Activated CD4-positive, alpha-beta T cell treated with anti-CD3 and anti-CD28 coated beads for 36 hours (primary cell): ENCODE data around the gene LRRC8D. TPM values are rescaled to one million over a fixed set of nuclear protein-coding genes. Genes with fewer than 3 reads are reported as not detected.

Experiments used
- ATAC-seq: fragments of 200-7000 bp; cut with Tn5 transposase; one replicate; pipeline ENCODE4 v1.10.0; 2021; ENCODE audit warnings: mild to moderate bottlenecking, moderate library complexity
- CTCF ChIA-PET: fragments of 350-600 bp; sonication (Branson Sonifier 250); formaldehyde crosslinking; loops from one replicate; lab custom pipeline; 2021; ENCODE audit warnings: antibody characterized with exemption; lab: Charles Lee
- POLR2A ChIA-PET: fragments of 350-600 bp; sonication (Branson Sonifier 250); formaldehyde crosslinking; loops from one replicate; lab custom pipeline; 2021; ENCODE audit warnings: antibody characterized with exemption, inconsistent platforms; lab: Charles Lee
- DNase-seq: peaks from one replicate; pipeline ENCODE4 v3.0.0-alpha.2; 2020
- H3K27ac Mint-ChIP-seq: one replicate; pipeline ENCODE4 v1.8.0; 2021; ENCODE audit warnings: mixed read lengths
- H3K27me3 Mint-ChIP-seq: one replicate; pipeline ENCODE4 v1.8.0; 2021; ENCODE audit warnings: mixed read lengths
- H3K36me3 Mint-ChIP-seq: one replicate; pipeline ENCODE4 v1.8.0; 2021; ENCODE audit warnings: low read depth, mixed read lengths
- H3K4me1 Mint-ChIP-seq: one replicate; pipeline ENCODE4 v1.8.0; 2021; ENCODE audit warnings: mixed read lengths
- H3K4me3 Mint-ChIP-seq: one replicate; pipeline ENCODE4 v1.8.0; 2021; ENCODE audit warnings: mild to moderate bottlenecking, moderate library complexity, mixed read lengths
- H3K9me3 Mint-ChIP-seq: one replicate; pipeline ENCODE4 v1.8.0; 2021; ENCODE audit warnings: low read depth, mixed read lengths
- intact Hi-C, 2 experiments: fragments of 100-400 bp; cut with DNase I in 1 of 2; cut with micrococcal nuclease in 1 of 2; formaldehyde crosslinking; loops; one replicate each; pipeline versions ENCODE4 v1.14.2 to v1.15.1; 2022 to 2024; cut with DNase I, micrococcal nuclease
- total RNA-seq, 2 experiments: library from RNA; stranded (reverse); gene quantifications; one replicate each; pipeline ENCODE4 v1.2.3, GENCODE V29; 2021

LRRC8D gene
- total RNA-seq, 2 experiments from 2014 or later, result 24.3 to 30.0 TPM

- ChIA-PET POLR2A (no interaction called here), CTCF (interaction anchor here (1.0 to 1.6 kb wide), 4 partner anchors 10 to 174 kb away, joined by 3 to 5 read pairs (median 4); no protein-coding TSS in a partner anchor)
- no peak for DNase-seq
- H3K4me1 Mint-ChIP-seq, result peaks cover 5% of the 10 kb centered on the region
- H3K4me3 Mint-ChIP-seq, result no peak overlapping the region
- no peak for ATAC-seq
- intact Hi-C loops, result no loop called here
- H3K36me3 Mint-ChIP-seq, result no peaks in the 10 kb centered on the region
- no peak overlapping the region for H3K27ac Mint-ChIP-seq
- no peaks in the 10 kb centered on the region for H3K27me3 Mint-ChIP-seq
- no peaks in the 10 kb centered on the region for H3K9me3 Mint-ChIP-seq
These were observed 12.6 kb downstream of the LRRC8D start for GRCh38 chr1:89833183-89834082.

- DNase-seq, result no peak
- no peaks in the 10 kb centered on the region for H3K9me3 Mint-ChIP-seq
- H3K4me3 Mint-ChIP-seq, result no peak overlapping the region
- no peaks in the 10 kb centered on the region for H3K27me3 Mint-ChIP-seq
- no peak overlapping the region for H3K27ac Mint-ChIP-seq
- POLR2A ChIA-PET, result no interaction called here
- ATAC-seq, result no peak
- H3K4me1 Mint-ChIP-seq, result peaks cover 5% of the 10 kb centered on the region
- CTCF ChIA-PET, result interaction anchor here (0.9 to 1.6 kb wide), 3 partner anchors 9 to 155 kb away, joined by 3 to 5 read pairs (median 4); no protein-coding TSS in a partner anchor
- intact Hi-C loops, result no loop called here
- H3K36me3 Mint-ChIP-seq, result no peaks in the 10 kb centered on the region
These were observed 13.4 kb downstream of the LRRC8D start for GRCh38 chr1:89834083-89834704.

- Mint-ChIP-seq H3K27me3 (no peaks in the 10 kb centered on the region), H3K9me3 (no peaks in the 10 kb centered on the region), H3K36me3 (no peaks in the 10 kb centered on the region), H3K4me1 (peaks cover 9% of the 10 kb centered on the region), H3K4me3 (no peak overlapping the region), H3K27ac (no peak overlapping the region)
- ATAC-seq (no peak), DNase-seq (no peak)
- POLR2A ChIA-PET, result interaction anchor here (0.6 kb wide), 1 partner anchor 21 kb away, joined by 4 read pairs; no protein-coding TSS in a partner anchor
- CTCF ChIA-PET, result interaction anchor here (1.0 to 1.7 kb wide), 2 partner anchors 11 to 16 kb away, joined by 3 to 4 read pairs; no protein-coding TSS in a partner anchor
- intact Hi-C loops, result no loop called here
These were observed 15.6 kb downstream of the LRRC8D start for GRCh38 chr1:89836252-89837035.

- no peak for ATAC-seq
- no peaks in the 10 kb centered on the region for H3K36me3 Mint-ChIP-seq
- DNase-seq, result no peak
- peaks cover 15% of the 10 kb centered on the region for H3K4me1 Mint-ChIP-seq
- no peak overlapping the region for H3K4me3 Mint-ChIP-seq
- no peaks in the 10 kb centered on the region for H3K27me3 Mint-ChIP-seq
- no peak overlapping the region for H3K27ac Mint-ChIP-seq
- CTCF ChIA-PET, result interaction anchor here (1.7 kb wide), 1 partner anchor 12 kb away, joined by 4 read pairs; no protein-coding TSS in a partner anchor
- H3K9me3 Mint-ChIP-seq, result no peaks in the 10 kb centered on the region
- POLR2A ChIA-PET, result interaction anchor here (0.7 kb wide), 1 partner anchor 39 kb away, joined by 3 read pairs; no protein-coding TSS in a partner anchor
- intact Hi-C loops, result no loop called here
These were observed 16.2 kb downstream of the LRRC8D start for GRCh38 chr1:89837036-89837481.

GRCh38 chr1:89837510-89837909, 16.7 kb downstream of the LRRC8D start:
- no peaks in the 10 kb centered on the region for H3K9me3 Mint-ChIP-seq
- no peak overlapping the region for H3K27ac Mint-ChIP-seq
- ATAC-seq (no peak), DNase-seq (no peak)
- no peaks in the 10 kb centered on the region for H3K27me3 Mint-ChIP-seq
- no peak overlapping the region for H3K4me3 Mint-ChIP-seq
- H3K4me1 Mint-ChIP-seq, result peaks cover 19% of the 10 kb centered on the region
- no peaks in the 10 kb centered on the region for H3K36me3 Mint-ChIP-seq
- ChIA-PET POLR2A (interaction anchor here (0.7 kb wide), 1 partner anchor 39 kb away, joined by 3 read pairs; no protein-coding TSS in a partner anchor), CTCF (interaction anchor here (1.5 to 1.7 kb wide), 2 partner anchors 10 to 13 kb away, joined by 3 to 4 read pairs; no protein-coding TSS in a partner anchor)
- intact Hi-C loops, result no loop called here

GRCh38 chr1:89839516-89839915, 18.7 kb downstream of the LRRC8D start:
- H3K27ac Mint-ChIP-seq, result no peak overlapping the region
- no peak for ATAC-seq
- ChIA-PET CTCF (interaction anchor here (1.0 to 1.4 kb wide), 2 partner anchors 58 to 151 kb away, joined by 3 read pairs; no protein-coding TSS in a partner anchor), POLR2A (no interaction called here)
- H3K27me3 Mint-ChIP-seq, result no peaks in the 10 kb centered on the region
- peaks cover 23% of the 10 kb centered on the region for H3K4me1 Mint-ChIP-seq
- no peak overlapping the region for H3K4me3 Mint-ChIP-seq
- DNase-seq, result no peak
- H3K36me3 Mint-ChIP-seq, result peaks cover under 1% of the 10 kb centered on the region
- intact Hi-C loops, result no loop called here
- no peaks in the 10 kb centered on the region for H3K9me3 Mint-ChIP-seq

- H3K4me1 Mint-ChIP-seq, result peaks cover 41% of the 10 kb centered on the region
- ATAC-seq, result no peak
- ChIA-PET CTCF (interaction anchor here (0.6 to 3.8 kb wide), 3 partner anchors 17 to 580 kb away, joined by 3 to 18 read pairs (median 6); no protein-coding TSS in a partner anchor), POLR2A (interaction anchor here (0.9 kb wide), 1 partner anchor 13 kb away, joined by 3 read pairs; no protein-coding TSS in a partner anchor)
- no peak for DNase-seq
- H3K4me3 Mint-ChIP-seq, result no peak overlapping the region
- no peaks in the 10 kb centered on the region for H3K27me3 Mint-ChIP-seq
- H3K36me3 Mint-ChIP-seq, result peaks cover 16% of the 10 kb centered on the region
- no peaks in the 10 kb centered on the region for H3K9me3 Mint-ChIP-seq
- intact Hi-C loops, result loop anchor here in 1 of 2 experiments (5.0 kb wide), 1 partner anchor 66 kb away; no protein-coding TSS in a partner anchor
- H3K27ac Mint-ChIP-seq, result no peak overlapping the region
These were observed 20.7 kb downstream of the LRRC8D start for GRCh38 chr1:89841507-89841906.

GRCh38 chr1:89842567-89843272, 21.9 kb downstream of the LRRC8D start:
- POLR2A ChIA-PET, result interaction anchor here (1.0 to 2.5 kb wide), 4 partner anchors 12 to 152 kb away, joined by 3 to 9 read pairs (median 6); partner anchors contain the start of genes LRRC8D and ZNF326
- Mint-ChIP-seq H3K36me3 (peaks cover 19% of the 10 kb centered on the region), H3K27me3 (no peaks in the 10 kb centered on the region), H3K9me3 (no peaks in the 10 kb centered on the region), H3K4me1 (peaks cover 51% of the 10 kb centered on the region), H3K27ac (peak overlapping the region; percentile 83), H3K4me3 (peak overlapping the region; percentile 94)
- intact Hi-C loops, result loop anchor here (1.0 to 5.0 kb wide), 9 partner anchors 21 to 206 kb away; partner anchors contain the start of genes LRRC8D (in 2 of the 2) and ZNF326 (in 2 of the 2)
- CTCF ChIA-PET, result interaction anchor here (1.2 to 3.8 kb wide), 15 partner anchors 8 to 757 kb away, joined by 3 to 18 read pairs (median 4); partner anchors contain the start of gene LRRC8D
- DNase-seq, result no peak
- peak; percentile 38 for ATAC-seq

GRCh38 chr1:89843273-89844130, 22.7 kb downstream of the LRRC8D start:
- Mint-ChIP-seq H3K4me1 (peaks cover 59% of the 10 kb centered on the region), H3K9me3 (no peaks in the 10 kb centered on the region), H3K4me3 (peak overlapping the region; percentile 94), H3K27me3 (no peaks in the 10 kb centered on the region), H3K27ac (peak overlapping the region; percentile 97), H3K36me3 (peaks cover 27% of the 10 kb centered on the region)
- ChIA-PET POLR2A (interaction anchor here (0.5 to 2.5 kb wide), 6 partner anchors 11 to 1675 kb away, joined by 3 to 11 read pairs (median 6); partner anchors contain the start of genes LRRC8D and ZNF326), CTCF (interaction anchor here (0.7 to 3.8 kb wide), 23 partner anchors 9 to 758 kb away, joined by 3 to 18 read pairs (median 3); partner anchors contain the start of gene LRRC8D)
- DNase-seq (peak; percentile 92), ATAC-seq (peak; percentile 79)
- intact Hi-C loops, result loop anchor here (1.0 to 5.0 kb wide), 13 partner anchors 12 to 207 kb away; partner anchors contain the start of genes LRRC8D (in 2 of the 2) and ZNF326 (in 2 of the 2)
